Pancreas (tissue), 10 donors: Measurements from ENCODE around the gene HECTD4. TPM values are rescaled to one million over a fixed set of nuclear protein-coding genes. Genes with fewer than 3 reads are reported as not detected.
A peak's percentile ranks its signal among the peaks of the same experiment; 100 is the strongest.

Experiments used
- ATAC-seq, 4 donors: fragments of 200-7000 bp; cut with Tn5 transposase; one replicate each; pipeline versions ENCODE4 v1.8.0 to v1.9.1; 2020; ENCODE audit warnings: mild to moderate bottlenecking in 4 of 4, moderate library complexity in 4 of 4
- DNase-seq, 6 donors: peaks; one replicate each; pipeline ENCODE4 v3.0.0-alpha.2; 2020
- FAIRE-seq: peaks from 2 replicates; lab custom pipeline; 2012; peaks lifted over from hg19 to GRCh38; lab: Jason Lieb, UNC
- H3K27ac ChIP-seq, 4 donors: fragments of 200-600 bp; sonication (generic); 1 replicate in 3 of 4; 2 replicates in 1 of 4; pipeline versions ENCODE4 v1.5.0 to v1.8.0; 2020
- H3K27me3 ChIP-seq, 4 donors: fragments of 200-600 bp; one replicate each; pipeline ENCODE4 v1.8.0; 2021
- H3K36me3 ChIP-seq, 3 donors: fragments of 200-600 bp; sonication (generic) in 1 of 3; one replicate each; pipeline versions ENCODE4 v1.5.0 to v1.8.0; 2020 to 2021
- H3K4me1 ChIP-seq, 3 donors: fragments of 200-600 bp; one replicate each; pipeline ENCODE4 v1.8.0; 2021
- H3K4me3 ChIP-seq, 4 donors: fragments of 200-600 bp; sonication (generic) in 2 of 4; one replicate each; pipeline versions ENCODE4 v1.5.0 to v1.8.0; 2020 to 2021
- H3K9me3 ChIP-seq, 4 donors: fragments of 200-600 bp; one replicate each; pipeline ENCODE4 v1.8.0; 2021
- CTCF ChIP-seq, 4 donors: fragments of 200-600 bp; sonication (generic) in 3 of 4; IDR thresholded peaks; one replicate each; pipeline versions ENCODE4 v1.5.0 to v1.8.0; 2021; ENCODE audit warnings: antibody characterized with exemption in 4 of 4
- WGBS, 2 donors: extraction: QIAGEN DNeasy Blood & Tissue Kit; methylation state at CpG; one replicate each; pipeline ENCODE4 v1.1.7; 2013; 5-methylcytosine and 5-hydroxymethylcytosine counted together
- intact Hi-C, 3 donors: fragments of 100-400 bp; cut with DNase I; formaldehyde crosslinking; loops; one replicate each; pipeline versions ENCODE4 v1.11.1 to v1.14.2; 2022
- polyA plus RNA-seq, 2 donors: library from polyadenylated mRNA; stranded (reverse); fragments of 200-250 nt; gene quantifications; one replicate each; pipeline ENCODE4 v1.2.3, GENCODE V29; 2013
- total RNA-seq, 6 donors: library from RNA; stranded (reverse); fragmentation: NEBNext Ultra II Directional in 4 of 6; extraction: Animal tissue kit (Norgen Biotek cat#: 25700) in 4 of 6; gene quantifications; one replicate each; pipeline versions ENCODE4 v1.2.1 to v1.2.4, GENCODE V29; 2021 to 2023
- donor health status: healthy with polysubstance abuse.
- donor health status: DM: no; HTN: no; CAD: no; lungs with moderate emphysema.
- donor health status: DM: no; HTN: no; CAD: no.
- donor health status: control.
- donor health status: control.
- donor health status: Bipolar disorder and iron deficiency.
- donor health status: DM: yes; HTN: yes; CAD: no.
- donor health status: DM: no; HTN: no; CAD: no.
- donor health status: DM: no; HTN: no; CAD: no.
- donor health status: DM: yes; HTN: yes; CAD: no.

HECTD4 gene
- total and polyA plus RNA-seq, 8 donors = 17.9 to 38.4 (median 26.4) TPM

DNA sequence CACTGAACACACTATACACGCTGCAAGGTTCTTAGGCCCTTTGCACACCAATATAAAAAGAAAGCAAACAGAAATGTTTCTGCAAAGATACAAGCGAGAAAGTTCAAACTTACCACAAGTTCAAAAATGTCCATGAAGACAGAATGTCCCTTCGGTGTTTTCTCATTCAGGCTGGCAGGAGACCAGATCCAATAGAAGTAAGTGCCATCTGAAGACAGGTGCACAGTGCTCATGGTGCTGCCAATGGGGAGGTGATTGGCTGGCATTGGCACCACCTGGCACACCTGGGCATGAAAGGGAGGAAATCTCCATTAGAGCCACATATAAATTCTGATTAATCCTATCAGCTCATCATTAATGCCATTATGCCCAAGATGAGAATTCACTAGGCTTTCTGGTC is 76.3 kb downstream of the HECTD4 start:
- peak in 3 of 4 donors; percentile 53 to 93 (median 69) for ATAC-seq
- 44 to 48% methylated on average over 3 of the region's 3 CpGs for WGBS, 2 donors
- H3K4me3 ChIP-seq = no peak overlapping the region
- H3K27me3 ChIP-seq = no peaks in the 10 kb centered on the region
- intact Hi-C loops = no loop called here
- no peak for TF ChIP-seq CTCF (IDR thresholded peaks at IDR 0.05)
- FAIRE-seq = no peak
- DNase-seq = peak in 3 of 6 donors; percentile 15 to 28 (median 18)
- H3K4me1 ChIP-seq = peaks cover 0 to 7% (median 0%) of the 10 kb centered on the region in 3 donors
- H3K27ac ChIP-seq = no peak overlapping the region
- H3K9me3 ChIP-seq = no peaks in the 10 kb centered on the region
- H3K36me3 ChIP-seq = no peaks in the 10 kb centered on the region

- no peak overlapping the region for H3K4me3 ChIP-seq
- no peaks in the 10 kb centered on the region for H3K27me3 ChIP-seq
- WGBS, 2 donors = 92 to 96% methylated on average over 4 of the region's 4 CpGs
- no peaks in the 10 kb centered on the region for H3K9me3 ChIP-seq
- ATAC-seq (no peak), DNase-seq (no peak), FAIRE-seq (no peak)
- no peaks in the 10 kb centered on the region for H3K36me3 ChIP-seq
- H3K27ac ChIP-seq = no peak overlapping the region
- TF ChIP-seq CTCF (IDR thresholded peaks at IDR 0.05) = no peak
- intact Hi-C loops = no loop called here
- H3K4me1 ChIP-seq = peaks cover 0 to 7% (median 0%) of the 10 kb centered on the region in 3 donors
Measured at GRCh38 chr12:112304436-112304835, 77.8 kb downstream of the HECTD4 start.

DNA sequence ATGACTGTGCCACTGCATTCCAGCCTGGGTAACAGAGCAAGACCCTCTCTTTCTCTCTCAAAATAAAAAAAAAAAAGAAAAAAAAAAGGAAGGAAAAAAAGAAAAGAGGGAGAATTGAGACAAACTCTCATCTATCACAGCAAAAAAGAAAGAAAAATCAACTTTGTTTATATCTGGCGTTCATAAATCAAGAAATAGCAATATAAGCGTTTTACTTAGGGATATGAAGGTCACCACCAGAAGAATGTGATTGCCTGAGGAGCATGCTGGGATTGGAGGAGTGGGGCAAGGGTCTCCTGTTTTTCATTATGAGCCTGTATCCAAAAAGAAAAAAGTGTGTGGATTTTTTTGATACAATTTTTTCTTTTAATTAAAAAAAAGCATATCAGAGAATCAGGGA is 78.4 kb downstream of the HECTD4 start:
- Histone ChIP-seq H3K4me1 (peaks cover 0 to 7% (median 0%) of the 10 kb centered on the region in 3 donors), H3K9me3 (no peaks in the 10 kb centered on the region), H3K27me3 (no peaks in the 10 kb centered on the region), H3K27ac (no peak overlapping the region), H3K4me3 (no peak overlapping the region), H3K36me3 (no peaks in the 10 kb centered on the region)
- ATAC-seq (no peak), FAIRE-seq (no peak), DNase-seq (no peak)
- WGBS, 2 donors = 87 to 92% methylated on average over 2 of the region's 2 CpGs
- no peak for TF ChIP-seq CTCF (IDR thresholded peaks at IDR 0.05)
- intact Hi-C loops = no loop called here

DNA sequence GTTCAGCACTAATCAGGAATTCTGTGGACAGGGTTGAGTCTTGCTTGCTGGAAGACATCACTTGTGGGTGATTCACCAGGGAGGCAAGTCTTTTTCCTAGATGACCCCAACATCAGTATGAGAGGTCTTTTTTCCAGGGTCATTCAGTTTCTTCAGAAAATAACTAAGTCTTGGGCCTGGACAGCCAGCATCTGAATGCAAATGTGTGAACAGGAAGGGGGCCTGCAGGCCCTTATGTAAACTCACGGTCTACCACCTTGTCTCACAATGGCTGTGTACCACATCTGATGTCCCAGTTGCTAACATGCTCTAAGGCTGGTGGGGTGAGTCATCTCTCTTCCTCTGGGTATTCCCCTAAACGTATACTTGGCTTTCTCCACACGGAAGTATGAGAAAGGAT is 79.2 kb downstream of the HECTD4 start:
- Histone ChIP-seq H3K36me3 (no peaks in the 10 kb centered on the region), H3K9me3 (no peaks in the 10 kb centered on the region), H3K27ac (no peak overlapping the region), H3K27me3 (no peaks in the 10 kb centered on the region), H3K4me3 (no peak overlapping the region), H3K4me1 (peaks cover 0 to 7% (median 0%) of the 10 kb centered on the region in 3 donors)
- TF ChIP-seq CTCF (IDR thresholded peaks at IDR 0.05) = no peak
- whole genome bisulfite sequencing, 2 donors = 77 to 93% methylated on average over 3 of the region's 3 CpGs
- DNase-seq = no peak
- no peak for ATAC-seq
- intact Hi-C loops = no loop called here
- no peak for FAIRE-seq

GRCh38 chr12:112299704-112300103 is 82.5 kb downstream of the HECTD4 start:
- no peak for FAIRE-seq
- no peak overlapping the region for H3K4me3 ChIP-seq
- intact Hi-C loops = loop anchor here in 1 of 3 donors (10.0 kb wide), 1 partner anchor 75 kb away; no protein-coding TSS in a partner anchor
- H3K27ac ChIP-seq = no peak overlapping the region
- no peaks in the 10 kb centered on the region for H3K9me3 ChIP-seq
- no peaks in the 10 kb centered on the region for H3K4me1 ChIP-seq
- no peaks in the 10 kb centered on the region for H3K36me3 ChIP-seq
- WGBS, 2 donors = 67 to 68% methylated on average over 3 of the region's 3 CpGs
- no peak for TF ChIP-seq CTCF (IDR thresholded peaks at IDR 0.05)
- no peak for DNase-seq
- H3K27me3 ChIP-seq = no peaks in the 10 kb centered on the region
- no peak for ATAC-seq
